Ureter (tissue), 1 donor: Measurements from ENCODE around the gene PDE4DIP. TPM values are rescaled to one million over a fixed set of nuclear protein-coding genes. Genes with fewer than 3 reads are reported as not detected.

ENCODE experiments used
- total RNA-seq: library from RNA; stranded (reverse); gene quantifications from one replicate; pipeline ENCODE4 v1.2.4, GENCODE V29; 2023
- donor health status: DM: yes; HTN: yes; CAD: no.

PDE4DIP gene
- total RNA-seq, 1 donor from 2014 or later = 46.2 TPM

Other genes starting within 250 kb of the PDE4DIP start
- gene NBPF14, start 248.4 kb upstream of the PDE4DIP start, total RNA-seq = 22.0 TPM
- not detected for gene NUDT4B, start 95.7 kb upstream of the PDE4DIP start, total RNA-seq